IMR-90 (cell line): ENCODE data around the gene SLC6A17. TPM values are rescaled to one million over a fixed set of nuclear protein-coding genes. Genes with fewer than 3 reads are reported as not detected.
A peak's percentile ranks its signal among the peaks of the same experiment; 100 is the strongest.

Source experiments
- ATAC-seq: fragments of 200-7000 bp; cut with Tn5 transposase; 2 replicates; pipeline ENCODE4 v1.9.1; 2020; ENCODE audit warnings: low read depth, mild to moderate bottlenecking, moderate library complexity
- BruUV-seq: library from RNA; stranded (reverse); fragments of 400-500 nt; replicated peaks from 2 replicates; lab custom pipeline; 2021; lab: Mats Ljungman, UMichigan
- CTCF ChIA-PET: fragments of 300-600 bp; formaldehyde crosslinking; extraction: SDS; loops from one replicate; lab custom pipeline; 2021; ENCODE audit warnings: antibody characterized with exemption; lab: Yijun Ruan, JAX
- POLR2A ChIA-PET: fragments of 300-600 bp; sonication (Branson Sonifier 250); formaldehyde crosslinking; loops from one replicate; lab custom pipeline; 2022; ENCODE audit warnings: antibody characterized with exemption; ENCODE audit not compliant: unreplicated experiment; lab: Charles Lee
- DNase-seq: peaks from one replicate; pipeline ENCODE4 v3.0.0; 2013
- H2AFZ ChIP-seq: replicated peaks from 2 replicates; pipeline ENCODE3; 2013; ENCODE audit warnings: low read length, mild to moderate bottlenecking; ENCODE audit not compliant: poor library complexity
- H2AK5ac ChIP-seq: 2 replicates; pipeline ENCODE4 v1.6.1; 2013; ENCODE audit warnings: low read depth, low read length, inconsistent platforms
- H2AK9ac ChIP-seq: replicated peaks from 2 replicates; pipeline ENCODE3; 2013; ENCODE audit warnings: mild to moderate bottlenecking, low read depth, low read length, moderate library complexity; ENCODE audit not compliant: poor library complexity
- H2BK120ac ChIP-seq: 2 replicates; pipeline ENCODE4 v1.6.1; 2013; ENCODE audit warnings: low read depth, low read length, inconsistent platforms
- H2BK15ac ChIP-seq: 3 replicates; pipeline ENCODE4 v1.6.1; 2013; ENCODE audit warnings: low read depth, low read length, inconsistent platforms
- H2BK20ac ChIP-seq: 2 replicates; pipeline ENCODE4 v1.6.1; 2013; ENCODE audit warnings: low read depth, mild to moderate bottlenecking, inconsistent platforms, low read length, moderate library complexity
- H2BK5ac ChIP-seq: 2 replicates; pipeline ENCODE4 v1.6.1; 2013; ENCODE audit warnings: mild to moderate bottlenecking, low read depth, low read length, inconsistent platforms; ENCODE audit not compliant: poor library complexity, severe bottlenecking
- H3K14ac ChIP-seq: replicated peaks from 2 replicates; pipeline ENCODE4 v1.6.1; 2013; ENCODE audit warnings: low read depth, low read length, inconsistent platforms
- H3K18ac ChIP-seq: 2 replicates; pipeline ENCODE4 v1.6.1; 2013; ENCODE audit warnings: low read depth, low read length, control low read depth
- H3K23ac ChIP-seq: 2 replicates; pipeline ENCODE4 v1.6.1; 2013; ENCODE audit warnings: low read depth, low read length, inconsistent platforms
- H3K27ac ChIP-seq: 2 replicates; pipeline ENCODE4 v1.5.1; 2013; ENCODE audit warnings: mild to moderate bottlenecking, control low read depth, low read length; ENCODE audit not compliant: insufficient read depth
- H3K27me3 ChIP-seq: 2 replicates; pipeline ENCODE4 v1.6.1; 2013; ENCODE audit warnings: low read length; ENCODE audit not compliant: control insufficient read depth, insufficient read depth
- H3K36me3 ChIP-seq: 2 replicates; pipeline ENCODE4 v1.6.1; 2013; ENCODE audit warnings: low read length, mixed read lengths; ENCODE audit not compliant: control insufficient read depth, insufficient read depth
- H3K4ac ChIP-seq: 2 replicates; pipeline ENCODE4 v1.6.1; 2013; ENCODE audit warnings: low read depth, low read length, inconsistent platforms
- H3K4me1 ChIP-seq: 2 replicates; pipeline ENCODE4 v1.6.1; 2013; ENCODE audit warnings: low read length, mixed read lengths; ENCODE audit not compliant: control insufficient read depth, insufficient read depth
- H3K4me2 ChIP-seq: 2 replicates; pipeline ENCODE4 v1.6.1; 2013; ENCODE audit warnings: low read depth, mild to moderate bottlenecking, control low read depth, low read length, moderate library complexity
- H3K4me3 ChIP-seq: 2 replicates; pipeline ENCODE4 v1.5.1; 2013; ENCODE audit warnings: low read depth, mild to moderate bottlenecking, control low read depth, low read length, moderate library complexity; ENCODE audit not compliant: insufficient read depth
- H3K56ac ChIP-seq: 2 replicates; pipeline ENCODE4 v1.6.1; 2013; ENCODE audit warnings: low read length, inconsistent platforms; ENCODE audit not compliant: insufficient read depth; ENCODE audit errors: extremely low read depth
- H3K79me1 ChIP-seq, 2 experiments: 2 replicates each; pipeline ENCODE4 v1.6.1; 2013; ENCODE audit warnings: low read length in 2 of 2, inconsistent platforms in 1 of 2, low read depth in 1 of 2
- H3K9ac ChIP-seq: 2 replicates; pipeline ENCODE4 v1.6.1; 2013; ENCODE audit warnings: low read depth, low read length, control low read depth
- H3K9me1 ChIP-seq: 2 replicates; pipeline ENCODE4 v1.6.1; 2013; ENCODE audit warnings: low read length, inconsistent platforms; ENCODE audit not compliant: insufficient read depth
- H3K9me3 ChIP-seq: 2 replicates; pipeline ENCODE4 v1.6.1; 2013; ENCODE audit warnings: low read length; ENCODE audit not compliant: control insufficient read depth, insufficient read depth
- H4K20me1 ChIP-seq: 2 replicates; pipeline ENCODE4 v1.6.1; 2013; ENCODE audit warnings: low read length, inconsistent platforms; ENCODE audit not compliant: insufficient read depth
- H4K5ac ChIP-seq: 2 replicates; pipeline ENCODE4 v1.6.1; 2013; ENCODE audit warnings: mild to moderate bottlenecking, low read depth, low read length, control low read depth
- H4K8ac ChIP-seq, 2 experiments: 2 replicates each; pipeline ENCODE4 v1.6.1; 2013; ENCODE audit warnings: low read depth in 2 of 2, low read length in 2 of 2, control low read depth in 1 of 2, inconsistent platforms in 1 of 2
- H4K91ac ChIP-seq: 2 replicates; pipeline ENCODE4 v1.6.1; 2013; ENCODE audit warnings: low read depth, low read length, inconsistent platforms; ENCODE audit not compliant: insufficient read depth
- BHLHE40 ChIP-seq: fragments of 150-350 bp; IDR thresholded peaks from 2 replicates; pipeline ENCODE4 v1.6.1; 2016; ENCODE audit warnings: mild to moderate bottlenecking, low read depth, low read length
- CEBPB ChIP-seq: IDR thresholded peaks from 2 replicates; pipeline ENCODE4 v1.6.1; 2012; ENCODE audit warnings: low read depth, low read length, improper control_type of control experiment
- CHD1 ChIP-seq: IDR thresholded peaks from 2 replicates; pipeline ENCODE4 v1.6.1; 2012; ENCODE audit warnings: low read depth, low read length, improper control_type of control experiment
- ELK1 ChIP-seq: fragments of 150-350 bp; IDR thresholded peaks from 2 replicates; pipeline ENCODE4 v1.6.1; 2016; ENCODE audit warnings: low read depth, mild to moderate bottlenecking, low read length, moderate library complexity, borderline replicate concordance
- FOS ChIP-seq: fragments of 150-350 bp; IDR thresholded peaks from 2 replicates; pipeline ENCODE4 v1.6.1; 2016; ENCODE audit warnings: low read depth, low read length
- MAFK ChIP-seq: IDR thresholded peaks from 2 replicates; pipeline ENCODE4 v1.6.1; 2012; ENCODE audit warnings: low read depth, low read length, improper control_type of control experiment
- MAZ ChIP-seq: IDR thresholded peaks from 2 replicates; pipeline ENCODE4 v1.6.1; 2012; ENCODE audit warnings: low read depth, mild to moderate bottlenecking, low read length, improper control_type of control experiment, moderate library complexity, borderline replicate concordance
- MXI1 ChIP-seq: IDR thresholded peaks from 2 replicates; pipeline ENCODE4 v1.6.1; 2012; ENCODE audit warnings: low read depth, mild to moderate bottlenecking, low read length, moderate library complexity, borderline replicate concordance
- POLR2A ChIP-seq: IDR thresholded peaks from 2 replicates; pipeline ENCODE4 v1.6.1; 2012; ENCODE audit warnings: mild to moderate bottlenecking, low read depth, low read length
- RAD21 ChIP-seq: IDR thresholded peaks from 2 replicates; pipeline ENCODE4 v1.6.1; 2012; ENCODE audit warnings: low read length, improper control_type of control experiment
- RCOR1 ChIP-seq: IDR thresholded peaks from 2 replicates; pipeline ENCODE4 v1.6.1; 2012; ENCODE audit warnings: mild to moderate bottlenecking, low read length, improper control_type of control experiment; ENCODE audit not compliant: insufficient replicate concordance
- RFX5 ChIP-seq: IDR thresholded peaks from 2 replicates; pipeline ENCODE4 v1.8.0; 2012; ENCODE audit warnings: low read depth, mild to moderate bottlenecking, low read length, moderate library complexity
- SMC3 ChIP-seq: fragments of 150-350 bp; IDR thresholded peaks from 2 replicates; pipeline ENCODE4 v1.6.1; 2016; ENCODE audit warnings: low read depth, mild to moderate bottlenecking, antibody characterized with exemption, low read length, moderate library complexity
- USF2 ChIP-seq: fragments of 150-350 bp; IDR thresholded peaks from 2 replicates; pipeline ENCODE4 v1.6.1; 2017; ENCODE audit warnings: mild to moderate bottlenecking, antibody characterized with exemption, low read length, low read depth
- WGBS, 2 experiments: methylation state at CpG; one replicate each; pipeline versions ENCODE4 v1.1.5 to v1.1.7; 2013; ENCODE audit warnings: missing lambda C conversion rate in 2 of 2; ENCODE audit not compliant: insufficient read length in 1 of 2; ENCODE audit errors: extremely low coverage in 2 of 2; 5-methylcytosine and 5-hydroxymethylcytosine counted together
- dilution Hi-C: fragments of 300-500 bp; cut with HindIII; formaldehyde crosslinking; loops from one replicate; pipeline ENCODE4 v1.14.3; 2018; ENCODE audit warnings: low sequenced_read_pairs; ENCODE audit not compliant: unreplicated experiment
- in situ Hi-C: fragments of 300-500 bp; cut with MboI; formaldehyde crosslinking; loops from 3 replicates; pipeline ENCODE4 v1.14.3; 2019; ENCODE audit warnings: low sequenced_read_pairs, inconsistent platforms, mixed read lengths
- intact Hi-C: fragments of 100-400 bp; cut with micrococcal nuclease; formaldehyde crosslinking; loops from 2 replicates; pipeline ENCODE4 v1.10.0; 2022
- polyA plus RNA-seq, 3 experiments: library from polyadenylated mRNA; depleted of rRNA; stranded (reverse); fragments of >200 nt; gene quantifications; 2 replicates each; pipeline ENCODE4 v1.2.3, GENCODE V29; 2012; ENCODE audit warnings: low replicate concordance in 1 of 3
- total RNA-seq: library from RNA; depleted of rRNA; stranded (reverse); fragments of >200 nt; gene quantifications from 2 replicates; pipeline ENCODE4 v1.2.3, GENCODE V29; 2012
- TF ChIP-seq, protein P1 (sequence below): conservative IDR thresholded peaks from 2 replicates; pipeline ENCODE4 v1.5.1; 2012; ENCODE audit warnings: mild to moderate bottlenecking, low read depth, low read length, improper control_type of control experiment

SLC6A17 gene
- total and polyA plus RNA-seq, 2 of the 4 experiments (the other 2 are of a cell fraction) = 0.54 to 0.82 TPM

DNA sequence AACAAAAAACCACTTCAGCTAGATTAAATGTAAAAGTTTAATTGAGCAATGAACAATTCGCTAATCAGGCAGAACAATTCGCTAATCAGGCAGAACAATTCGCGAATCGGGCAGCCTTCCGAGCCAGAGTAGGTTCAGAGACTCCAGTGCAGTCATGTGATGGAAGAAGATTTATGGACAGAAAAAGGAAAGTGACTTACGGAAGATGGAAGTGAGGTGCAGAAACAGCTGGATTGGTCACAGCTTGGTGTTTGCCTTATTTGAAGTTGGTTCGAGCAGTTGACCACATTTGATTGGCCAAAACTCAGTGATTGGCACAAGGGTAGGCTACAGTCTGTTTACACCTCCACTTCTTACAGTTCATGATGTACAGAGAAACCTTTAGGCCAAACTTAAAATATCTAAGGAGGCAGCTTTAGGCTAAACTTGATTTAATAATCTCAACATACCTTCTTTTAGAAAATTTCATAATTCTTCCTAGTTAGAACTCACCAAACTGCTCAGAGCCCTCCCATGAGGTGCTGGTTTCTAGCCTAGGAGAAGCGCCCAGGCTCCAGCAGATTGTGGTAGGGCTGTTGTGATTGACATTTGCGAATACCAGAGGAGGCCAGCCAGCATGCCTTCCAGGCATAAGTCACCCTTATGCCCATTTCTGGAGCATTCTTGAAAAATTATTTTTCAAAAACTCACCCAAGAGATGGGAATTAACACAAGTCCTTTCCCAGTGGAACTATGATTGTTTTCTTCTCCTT is 37.0 kb downstream of the SLC6A17 start:
- no peak overlapping the region for H4K8ac ChIP-seq
- dilution Hi-C loops = no loop called here
- H3K4me1 ChIP-seq = peaks cover 3% of the 10 kb centered on the region; the same call in 1 of the 2 replicates
- TF ChIP-seq, protein P1, sequence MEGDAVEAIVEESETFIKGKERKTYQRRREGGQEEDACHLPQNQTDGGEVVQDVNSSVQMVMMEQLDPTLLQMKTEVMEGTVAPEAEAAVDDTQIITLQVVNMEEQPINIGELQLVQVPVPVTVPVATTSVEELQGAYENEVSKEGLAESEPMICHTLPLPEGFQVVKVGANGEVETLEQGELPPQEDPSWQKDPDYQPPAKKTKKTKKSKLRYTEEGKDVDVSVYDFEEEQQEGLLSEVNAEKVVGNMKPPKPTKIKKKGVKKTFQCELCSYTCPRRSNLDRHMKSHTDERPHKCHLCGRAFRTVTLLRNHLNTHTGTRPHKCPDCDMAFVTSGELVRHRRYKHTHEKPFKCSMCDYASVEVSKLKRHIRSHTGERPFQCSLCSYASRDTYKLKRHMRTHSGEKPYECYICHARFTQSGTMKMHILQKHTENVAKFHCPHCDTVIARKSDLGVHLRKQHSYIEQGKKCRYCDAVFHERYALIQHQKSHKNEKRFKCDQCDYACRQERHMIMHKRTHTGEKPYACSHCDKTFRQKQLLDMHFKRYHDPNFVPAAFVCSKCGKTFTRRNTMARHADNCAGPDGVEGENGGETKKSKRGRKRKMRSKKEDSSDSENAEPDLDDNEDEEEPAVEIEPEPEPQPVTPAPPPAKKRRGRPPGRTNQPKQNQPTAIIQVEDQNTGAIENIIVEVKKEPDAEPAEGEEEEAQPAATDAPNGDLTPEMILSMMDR = no peak
- TF ChIP-seq MAZ = no peak
- TF ChIP-seq CEBPB = no peak
- TF ChIP-seq USF2 = no peak
- TF ChIP-seq BHLHE40 = no peak
- no peak for TF ChIP-seq CHD1
- TF ChIP-seq RAD21 = no peak
- no peak for TF ChIP-seq POLR2A
- TF ChIP-seq MAFK = no peak
- no peak for TF ChIP-seq FOS
- TF ChIP-seq MXI1 = no peak
- no peak for TF ChIP-seq RCOR1
- no peak for TF ChIP-seq ELK1
- TF ChIP-seq SMC3 = no peak
- no peak for TF ChIP-seq RFX5

More for the DNA sequence above, 37.0 kb downstream of the SLC6A17 start:
- WGBS, 2 experiments = no CpG with 5 or more reads among the region's 10 CpGs
- no peak overlapping the region for H3K4me3 ChIP-seq
- ChIA-PET POLR2A (no interaction called here), CTCF (interaction anchor here (0.7 to 1.0 kb wide), 2 partner anchors 9 to 272 kb away, joined by 3 to 4 read pairs; no protein-coding TSS in a partner anchor)
- H3K9ac ChIP-seq = no peak overlapping the region
- H4K5ac ChIP-seq = no peak overlapping the region
- ATAC-seq (peak; percentile 76), DNase-seq (no peak)
- H4K20me1 ChIP-seq = no peaks in the 10 kb centered on the region
- H2BK5ac ChIP-seq = no peak overlapping the region
- H3K9me1 ChIP-seq = no peaks in the 10 kb centered on the region; the same call in 1 of the 2 replicates
- peaks cover 27% of the 10 kb centered on the region for H3K27me3 ChIP-seq
- no peak overlapping the region for H2BK15ac ChIP-seq
- intact Hi-C loops (no loop called here), in situ Hi-C loops (no loop called here)
- BruUV-seq = no TSS peak
- no peak overlapping the region for H4K91ac ChIP-seq
- no peak overlapping the region for H3K4me2 ChIP-seq
- no peak overlapping the region for H2AK9ac ChIP-seq
- no peak overlapping the region for H2AK5ac ChIP-seq
- no peak overlapping the region for H3K27ac ChIP-seq
- no peak overlapping the region for H3K4ac ChIP-seq
- no peaks in the 10 kb centered on the region for H3K79me1 ChIP-seq
- no peak overlapping the region for H2BK120ac ChIP-seq
- no peak overlapping the region for H3K18ac ChIP-seq
- H3K14ac ChIP-seq = no peak overlapping the region
- no peaks in the 10 kb centered on the region for H3K36me3 ChIP-seq
- no peak overlapping the region for H3K56ac ChIP-seq
- no peak overlapping the region for H2AFZ ChIP-seq
- no peaks in the 10 kb centered on the region for H3K9me3 ChIP-seq
- H3K23ac ChIP-seq = no peak overlapping the region
- H2BK20ac ChIP-seq = no peak overlapping the region
